Mesendoderm (in vitro differentiated cells): Measurements from ENCODE around the gene SLC10A7. TPM values are rescaled to one million over a fixed set of nuclear protein-coding genes. Genes with fewer than 3 reads are reported as not detected.
A peak's percentile ranks its signal among the peaks of the same experiment; 100 is the strongest.

Experiments used
- DNase-seq: peaks from one replicate; pipeline ENCODE4 v3.0.0; 2013
- H2AK5ac ChIP-seq: 2 replicates; pipeline ENCODE4 v1.6.1; 2013; ENCODE audit warnings: low read length, inconsistent platforms
- H2BK120ac ChIP-seq: 2 replicates; pipeline ENCODE4 v1.6.1; 2013; ENCODE audit warnings: low read depth, mild to moderate bottlenecking, low read length, moderate library complexity, mixed read lengths
- H2BK15ac ChIP-seq: replicated peaks from 2 replicates; pipeline ENCODE4 v1.6.1; 2013; ENCODE audit warnings: low read depth, mild to moderate bottlenecking, moderate library complexity
- H2BK5ac ChIP-seq: 2 replicates; pipeline ENCODE4 v1.6.1; 2013; ENCODE audit warnings: low read length, inconsistent platforms
- H3K18ac ChIP-seq: 2 replicates; pipeline ENCODE4 v1.6.1; 2013; ENCODE audit warnings: mild to moderate bottlenecking, low read length, mixed read lengths
- H3K23ac ChIP-seq: one replicate; pipeline ENCODE4 v1.6.1; 2013; ENCODE audit warnings: low read length
- H3K27ac ChIP-seq: 2 replicates; pipeline ENCODE4 v1.5.1; 2013; ENCODE audit warnings: low read depth, mild to moderate bottlenecking, inconsistent platforms, low read length, moderate library complexity
- H3K27me3 ChIP-seq: 2 replicates; pipeline ENCODE4 v1.6.1; 2013; ENCODE audit warnings: low read length, control low read depth, mild to moderate bottlenecking, inconsistent platforms; ENCODE audit not compliant: insufficient read depth, poor library complexity
- H3K36me3 ChIP-seq: 2 replicates; pipeline ENCODE4 v1.6.1; 2013; ENCODE audit warnings: low read length, inconsistent platforms; ENCODE audit not compliant: control insufficient read depth, insufficient read depth
- H3K4ac ChIP-seq: one replicate; pipeline ENCODE4 v1.6.1; 2013; ENCODE audit warnings: low read depth, mild to moderate bottlenecking, low read length, moderate library complexity
- H3K4me1 ChIP-seq: 2 replicates; pipeline ENCODE4 v1.6.1; 2013; ENCODE audit warnings: low read depth, low read length, inconsistent platforms; ENCODE audit not compliant: control insufficient read depth
- H3K4me2 ChIP-seq: 2 replicates; pipeline ENCODE4 v1.6.1; 2013; ENCODE audit warnings: low read length
- H3K4me3 ChIP-seq: 2 replicates; pipeline ENCODE4 v1.5.1; 2013; ENCODE audit warnings: mild to moderate bottlenecking, low read length
- H3K56ac ChIP-seq: one replicate; pipeline ENCODE4 v1.6.1; 2013; ENCODE audit warnings: low read length
- H3K79me1 ChIP-seq: 2 replicates; pipeline ENCODE4 v1.6.1; 2013; ENCODE audit warnings: low read length, inconsistent platforms
- H3K79me2 ChIP-seq: 2 replicates; pipeline ENCODE4 v1.6.1; 2013; ENCODE audit warnings: mild to moderate bottlenecking, low read length; ENCODE audit not compliant: control insufficient read depth, insufficient read depth
- H3K9ac ChIP-seq: 2 replicates; pipeline ENCODE4 v1.6.1; 2013; ENCODE audit warnings: low read length, inconsistent platforms
- H4K5ac ChIP-seq: one replicate; pipeline ENCODE4 v1.6.1; 2013; ENCODE audit warnings: low read length
- H4K8ac ChIP-seq: one replicate; pipeline ENCODE4 v1.6.1; 2013; ENCODE audit warnings: low read depth, mild to moderate bottlenecking, control low read depth, low read length, moderate library complexity
- WGBS: extraction: QIAGEN DNeasy Blood & Tissue Kit; methylation state at CpG from one replicate; pipeline ENCODE4 v1.1.7; 2013; ENCODE audit warnings: low lambda C conversion rate, missing lambda C conversion rate; ENCODE audit not compliant: insufficient coverage; ENCODE audit errors: extremely low coverage; 5-methylcytosine and 5-hydroxymethylcytosine counted together
- polyA plus RNA-seq, 2 experiments: library from polyadenylated mRNA; stranded (reverse); fragments of 200-250 nt; gene quantifications; one replicate each; pipeline ENCODE4 v1.2.3, GENCODE V29; 2013

Gene SLC10A7
- polyA plus RNA-seq (2013, experiment 1 of 2), result 3.6 TPM
- 3.2 TPM for polyA plus RNA-seq (2013, experiment 2 of 2)

DNA sequence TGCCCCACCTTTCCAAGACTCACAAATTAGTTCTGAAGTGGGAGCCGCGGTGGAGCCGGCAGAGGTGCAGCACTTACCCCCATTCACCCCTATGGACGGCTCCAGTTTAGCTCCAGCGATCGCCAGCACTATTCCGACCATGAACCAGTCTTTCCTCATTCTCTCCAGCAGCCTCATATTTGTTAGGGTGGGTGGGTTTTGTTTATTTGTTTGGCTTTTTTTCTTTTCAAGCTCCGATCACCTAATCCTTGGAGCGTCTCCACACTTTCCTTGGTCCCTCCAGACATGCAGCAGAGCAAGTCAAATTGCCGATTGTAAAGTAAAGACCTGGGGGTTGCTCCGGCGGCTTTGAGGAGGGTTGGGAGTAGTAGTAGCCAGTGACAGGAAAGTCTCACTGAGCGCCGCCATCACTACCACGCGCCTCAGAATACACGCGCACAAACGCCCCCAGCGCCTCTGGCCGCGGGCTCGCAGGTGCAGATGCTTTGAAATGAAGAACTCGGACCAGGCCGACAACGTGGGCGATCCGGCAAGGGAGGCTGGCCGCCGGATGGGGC is at the start of gene SLC10A7:
TSS of gene SLC10A7 (minus strand) at position 400 of the 557 bp plus-strand sequence. CDS start at position 177, 223 bp downstream.
- H3K23ac ChIP-seq, result no peak within 1 kb of the TSS
- H4K8ac ChIP-seq, result no peak within 1 kb of the TSS
- no peak within 1 kb of the TSS for H2BK120ac ChIP-seq
- H3K4ac ChIP-seq, result no peak within 1 kb of the TSS
- peak within 1 kb of the TSS; percentile 83 for H3K4me3 ChIP-seq
- DNase-seq, result peak; percentile 90
- H2AK5ac ChIP-seq, result no peak within 1 kb of the TSS
- H2BK5ac ChIP-seq, result no peak within 1 kb of the TSS
- H3K56ac ChIP-seq, result peak within 1 kb of the TSS; percentile 90
- H3K79me1 ChIP-seq, result no peaks in the 10 kb centered on the region
- H4K5ac ChIP-seq, result no peak within 1 kb of the TSS
- no peak within 1 kb of the TSS for H2BK15ac ChIP-seq
- peak within 1 kb of the TSS; percentile 100 for H3K4me2 ChIP-seq
- H3K18ac ChIP-seq, result peak within 1 kb of the TSS; percentile 29
- H3K27ac ChIP-seq, result peak within 1 kb of the TSS; percentile 54
- H3K79me2 ChIP-seq, result no peaks in the 10 kb centered on the region
- WGBS, result no CpG with 5 or more reads among the region's 30 CpGs
- no peaks in the 10 kb centered on the region for H3K36me3 ChIP-seq
- no peaks in the 10 kb centered on the region for H3K4me1 ChIP-seq
- no peaks in the 10 kb centered on the region for H3K27me3 ChIP-seq
- peak within 1 kb of the TSS; percentile 82 for H3K9ac ChIP-seq

GRCh38 chr4:146567396-146567795 is 45.7 kb upstream of the SLC10A7 start:
- no peak overlapping the region for H3K4me3 ChIP-seq
- H2BK120ac ChIP-seq, result no peak overlapping the region
- H3K18ac ChIP-seq, result no peak overlapping the region
- no peak overlapping the region for H3K56ac ChIP-seq
- no peak overlapping the region for H3K9ac ChIP-seq
- no peak overlapping the region for H4K5ac ChIP-seq
- no peak overlapping the region for H3K4me2 ChIP-seq
- no peaks in the 10 kb centered on the region for H3K79me2 ChIP-seq
- H2AK5ac ChIP-seq, result no peak overlapping the region
- H3K27ac ChIP-seq, result no peak overlapping the region
- H2BK15ac ChIP-seq, result no peak overlapping the region
- H4K8ac ChIP-seq, result no peak overlapping the region
- no CpG with 5 or more reads among the region's 2 CpGs for WGBS
- no peaks in the 10 kb centered on the region for H3K27me3 ChIP-seq
- no peak overlapping the region for H2BK5ac ChIP-seq
- no peaks in the 10 kb centered on the region for H3K79me1 ChIP-seq
- no peaks in the 10 kb centered on the region for H3K36me3 ChIP-seq
- H3K4ac ChIP-seq, result no peak overlapping the region
- DNase-seq, result peak; percentile 53
- peaks cover 2% of the 10 kb centered on the region for H3K4me1 ChIP-seq
- H3K23ac ChIP-seq, result no peak overlapping the region

- no peak overlapping the region for H3K9ac ChIP-seq
- 100% methylated on average over 1 of the region's 3 CpGs for WGBS
Measured at GRCh38 chr4:146564492-146564891, 42.8 kb upstream of the SLC10A7 start.

GRCh38 chr4:146550161-146550560 is 28.4 kb upstream of the SLC10A7 start:
- Histone ChIP-seq H3K27ac (no peak overlapping the region), H3K79me1 (no peaks in the 10 kb centered on the region), H3K56ac (no peak overlapping the region), H3K23ac (no peak overlapping the region), H3K18ac (no peak overlapping the region), H3K4ac (no peak overlapping the region), H3K79me2 (no peaks in the 10 kb centered on the region), H3K36me3 (no peaks in the 10 kb centered on the region), H2BK5ac (no peak overlapping the region), H3K4me3 (no peak overlapping the region), H4K8ac (no peak overlapping the region), H3K27me3 (no peaks in the 10 kb centered on the region), H2BK15ac (no peak overlapping the region), H2AK5ac (no peak overlapping the region), H3K4me2 (no peak overlapping the region), H2BK120ac (no peak overlapping the region), H4K5ac (no peak overlapping the region), H3K9ac (no peak overlapping the region), H3K4me1 (no peaks in the 10 kb centered on the region)
- no peak for DNase-seq
- no CpG with 5 or more reads among the region's 3 CpGs for WGBS

More at GRCh38 chr4:146564492-146564891, 42.8 kb upstream of the SLC10A7 start:
- Histone ChIP-seq H3K27ac (no peak overlapping the region), H3K4me3 (no peak overlapping the region), H3K27me3 (no peaks in the 10 kb centered on the region), H3K4me2 (no peak overlapping the region), H4K8ac (no peak overlapping the region), H3K18ac (no peak overlapping the region), H3K56ac (no peak overlapping the region), H3K4me1 (peaks cover 2% of the 10 kb centered on the region), H4K5ac (no peak overlapping the region), H2AK5ac (no peak overlapping the region), H2BK120ac (no peak overlapping the region), H2BK15ac (no peak overlapping the region), H3K36me3 (no peaks in the 10 kb centered on the region), H2BK5ac (no peak overlapping the region), H3K79me1 (no peaks in the 10 kb centered on the region), H3K79me2 (no peaks in the 10 kb centered on the region), H3K23ac (no peak overlapping the region), H3K4ac (no peak overlapping the region)
- no peak for DNase-seq

- H4K8ac ChIP-seq, result no peak overlapping the region
- H2BK120ac ChIP-seq, result no peak overlapping the region
- H3K27ac ChIP-seq, result no peak overlapping the region
- H3K36me3 ChIP-seq, result no peaks in the 10 kb centered on the region
- H3K9ac ChIP-seq, result no peak overlapping the region
- H3K79me2 ChIP-seq, result no peaks in the 10 kb centered on the region
- no peak overlapping the region for H3K23ac ChIP-seq
- no peaks in the 10 kb centered on the region for H3K4me1 ChIP-seq
- H3K56ac ChIP-seq, result no peak overlapping the region
- no peaks in the 10 kb centered on the region for H3K27me3 ChIP-seq
- no CpG with 5 or more reads among the region's 1 CpG for WGBS
- no peaks in the 10 kb centered on the region for H3K79me1 ChIP-seq
- no peak overlapping the region for H2BK15ac ChIP-seq
- H3K4me2 ChIP-seq, result no peak overlapping the region
- H2BK5ac ChIP-seq, result no peak overlapping the region
- H3K18ac ChIP-seq, result no peak overlapping the region
- no peak for DNase-seq
- H2AK5ac ChIP-seq, result no peak overlapping the region
- no peak overlapping the region for H4K5ac ChIP-seq
- no peak overlapping the region for H3K4me3 ChIP-seq
- no peak overlapping the region for H3K4ac ChIP-seq
Measured at GRCh38 chr4:146548443-146548842, 26.7 kb upstream of the SLC10A7 start.

GRCh38 chr4:146545102-146545501 is 23.4 kb upstream of the SLC10A7 start:
- Histone ChIP-seq H4K5ac (no peak overlapping the region), H3K4me3 (no peak overlapping the region), H2AK5ac (no peak overlapping the region), H3K79me1 (no peaks in the 10 kb centered on the region), H2BK5ac (no peak overlapping the region), H3K36me3 (no peaks in the 10 kb centered on the region), H3K27ac (no peak overlapping the region), H2BK120ac (no peak overlapping the region), H2BK15ac (no peak overlapping the region), H3K18ac (no peak overlapping the region), H3K23ac (no peak overlapping the region), H3K27me3 (no peaks in the 10 kb centered on the region), H3K9ac (no peak overlapping the region), H3K79me2 (no peaks in the 10 kb centered on the region), H3K4ac (no peak overlapping the region), H3K4me1 (no peaks in the 10 kb centered on the region), H4K8ac (no peak overlapping the region), H3K56ac (no peak overlapping the region), H3K4me2 (no peak overlapping the region)
- DNase-seq, result peak; percentile 62
- WGBS, result no CpG with 5 or more reads among the region's 2 CpGs
